Pancreas (tissue), 10 donors: Measurements from ENCODE around the gene YPEL5. TPM values are rescaled to one million over a fixed set of nuclear protein-coding genes. Genes with fewer than 3 reads are reported as not detected.
A peak's percentile ranks its signal among the peaks of the same experiment; 100 is the strongest.
"Not testable (repeated sequence)": the region's sequence is repeated elsewhere in the genome, so short reads cannot be mapped to it uniquely, and the experiment has no call there.

Experiments used
- ATAC-seq, 4 donors: fragments of 200-7000 bp; cut with Tn5 transposase; one replicate each; pipeline versions ENCODE4 v1.8.0 to v1.9.1; 2020; ENCODE audit warnings: mild to moderate bottlenecking in 4 of 4, moderate library complexity in 4 of 4
- DNase-seq, 6 donors: peaks; one replicate each; pipeline ENCODE4 v3.0.0-alpha.2; 2020
- FAIRE-seq: peaks from 2 replicates; lab custom pipeline; 2012; peaks lifted over from hg19 to GRCh38; lab: Jason Lieb, UNC
- H3K27ac ChIP-seq, 4 donors: fragments of 200-600 bp; sonication (generic); 1 replicate in 3 of 4; 2 replicates in 1 of 4; pipeline versions ENCODE4 v1.5.0 to v1.8.0; 2020
- H3K27me3 ChIP-seq, 4 donors: fragments of 200-600 bp; one replicate each; pipeline ENCODE4 v1.8.0; 2021
- H3K36me3 ChIP-seq, 3 donors: fragments of 200-600 bp; sonication (generic) in 1 of 3; one replicate each; pipeline versions ENCODE4 v1.5.0 to v1.8.0; 2020 to 2021
- H3K4me1 ChIP-seq, 3 donors: fragments of 200-600 bp; one replicate each; pipeline ENCODE4 v1.8.0; 2021
- H3K4me3 ChIP-seq, 4 donors: fragments of 200-600 bp; sonication (generic) in 2 of 4; one replicate each; pipeline versions ENCODE4 v1.5.0 to v1.8.0; 2020 to 2021
- H3K9me3 ChIP-seq, 4 donors: fragments of 200-600 bp; one replicate each; pipeline ENCODE4 v1.8.0; 2021
- CTCF ChIP-seq, 4 donors: fragments of 200-600 bp; sonication (generic) in 3 of 4; IDR thresholded peaks; one replicate each; pipeline versions ENCODE4 v1.5.0 to v1.8.0; 2021; ENCODE audit warnings: antibody characterized with exemption in 4 of 4
- WGBS, 2 donors: extraction: QIAGEN DNeasy Blood & Tissue Kit; methylation state at CpG; one replicate each; pipeline ENCODE4 v1.1.7; 2013; 5-methylcytosine and 5-hydroxymethylcytosine counted together
- intact Hi-C, 3 donors: fragments of 100-400 bp; cut with DNase I; formaldehyde crosslinking; loops; one replicate each; pipeline versions ENCODE4 v1.11.1 to v1.14.2; 2022
- polyA plus RNA-seq, 2 donors: library from polyadenylated mRNA; stranded (reverse); fragments of 200-250 nt; gene quantifications; one replicate each; pipeline ENCODE4 v1.2.3, GENCODE V29; 2013
- total RNA-seq, 6 donors: library from RNA; stranded (reverse); fragmentation: NEBNext Ultra II Directional in 4 of 6; extraction: Animal tissue kit (Norgen Biotek cat#: 25700) in 4 of 6; gene quantifications; one replicate each; pipeline versions ENCODE4 v1.2.1 to v1.2.4, GENCODE V29; 2021 to 2023
- donor health status: healthy with polysubstance abuse.
- donor health status: DM: no; HTN: no; CAD: no; lungs with moderate emphysema.
- donor health status: DM: no; HTN: no; CAD: no.
- donor health status: control.
- donor health status: control.
- donor health status: Bipolar disorder and iron deficiency.
- donor health status: DM: yes; HTN: yes; CAD: no.
- donor health status: DM: no; HTN: no; CAD: no.
- donor health status: DM: no; HTN: no; CAD: no.
- donor health status: DM: yes; HTN: yes; CAD: no.

Gene YPEL5
- total and polyA plus RNA-seq, 8 donors, result 20.6 to 53.2 (median 27.1) TPM

DNA sequence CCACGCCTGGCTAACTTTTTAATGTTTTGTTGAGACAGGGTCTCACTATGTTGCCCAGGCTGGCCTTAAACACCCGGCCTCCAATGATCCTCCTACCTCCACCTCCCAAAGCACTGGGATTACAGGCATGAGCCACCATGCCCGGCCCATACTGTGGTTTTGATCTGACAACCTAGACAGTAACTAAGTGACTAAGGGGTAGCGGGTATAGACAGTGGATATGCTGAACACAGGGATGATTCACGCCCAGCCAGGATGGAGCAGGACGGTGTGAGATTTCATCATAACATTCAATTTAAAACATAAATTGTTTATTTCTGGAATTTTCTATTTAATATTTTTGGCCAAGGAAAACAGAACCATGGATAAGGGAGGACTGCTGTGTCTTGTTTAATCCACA lies 36.0 kb upstream of the YPEL5 start:
- Histone ChIP-seq H3K27ac (no peak overlapping the region), H3K27me3 (no peaks in the 10 kb centered on the region), H3K4me3 (no peak overlapping the region), H3K9me3 (no peaks in the 10 kb centered on the region), H3K4me1 (peaks cover 0 to 5% (median 0%) of the 10 kb centered on the region in 3 donors), H3K36me3 (no peaks in the 10 kb centered on the region)
- DNase-seq (no peak), FAIRE-seq (no peak), ATAC-seq (no peak)
- intact Hi-C loops, result no loop called here
- WGBS, 2 donors, result 82 to 92% methylated on average over 6 of the region's 6 CpGs
- no peak for TF ChIP-seq CTCF (IDR thresholded peaks at IDR 0.05)

GRCh38 chr2:30111186-30111585 lies 35.6 kb upstream of the YPEL5 start:
- peak in 1 of 6 donors; percentile 35 for DNase-seq
- WGBS, 2 donors, result 62 to 65% methylated on average over 19 of the region's 19 CpGs
- H3K4me1 ChIP-seq, H3K36me3 ChIP-seq, H3K9me3 ChIP-seq, intact Hi-C loops, H3K27me3 ChIP-seq, H3K27ac ChIP-seq, FAIRE-seq, H3K4me3 ChIP-seq: not testable (repeated sequence)
- ATAC-seq, result peak in 1 of 4 donors; percentile 55

GRCh38 chr2:30112561-30112960 lies 34.2 kb upstream of the YPEL5 start:
- DNase-seq (no peak), ATAC-seq (no peak), FAIRE-seq (no peak)
- no peaks in the 10 kb centered on the region for H3K9me3 ChIP-seq
- H3K4me3 ChIP-seq, result no peak overlapping the region
- no peak overlapping the region for H3K27ac ChIP-seq
- H3K27me3 ChIP-seq, result no peaks in the 10 kb centered on the region
- intact Hi-C loops, result no loop called here
- WGBS, 2 donors, result 91 to 93% methylated on average over 10 of the region's 10 CpGs
- H3K36me3 ChIP-seq, result no peaks in the 10 kb centered on the region
- no peak for TF ChIP-seq CTCF (IDR thresholded peaks at IDR 0.05)
- peaks cover 0 to 5% (median 0%) of the 10 kb centered on the region in 3 donors for H3K4me1 ChIP-seq

DNA sequence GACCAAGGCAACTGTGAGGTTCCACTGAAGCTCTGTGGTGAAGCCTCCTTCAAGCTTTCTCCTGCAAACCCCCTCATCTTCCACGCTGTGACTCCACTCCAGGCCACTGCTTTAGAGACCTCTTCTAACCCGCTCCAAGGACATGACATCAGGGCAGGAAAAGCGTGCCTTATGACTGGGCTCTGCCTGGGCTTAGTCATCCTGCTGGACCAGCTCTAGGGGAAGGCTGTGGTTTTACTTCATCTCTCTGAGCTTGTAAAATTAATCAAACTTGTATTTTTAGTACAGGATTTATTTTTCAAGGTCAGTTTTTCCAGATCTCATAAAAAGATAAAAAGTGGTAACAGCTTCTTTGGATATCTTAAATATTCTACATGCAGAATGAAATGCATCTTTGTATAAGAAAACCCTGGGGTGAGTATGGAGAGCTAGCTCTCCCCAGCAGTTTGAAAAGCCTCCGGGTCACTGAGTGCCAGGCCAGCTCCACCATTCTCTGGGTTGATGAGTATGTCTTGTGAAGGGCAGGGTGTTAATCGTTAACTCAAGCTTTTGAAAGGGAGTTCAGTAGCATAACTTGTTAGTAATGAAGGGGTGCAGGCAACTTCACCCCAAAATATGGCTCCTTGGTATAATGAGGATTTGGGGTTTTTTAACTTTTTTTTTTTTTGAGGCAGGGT lies 33.1 kb upstream of the YPEL5 start:
- DNase-seq (peak in 1 of 6 donors; percentile 19), FAIRE-seq (no peak), ATAC-seq (peak in 3 of 4 donors; percentile 46 to 62 (median 54))
- intact Hi-C loops, result no loop called here
- no peaks in the 10 kb centered on the region for H3K27me3 ChIP-seq
- H3K36me3 ChIP-seq, result no peaks in the 10 kb centered on the region
- no peak overlapping the region for H3K27ac ChIP-seq
- 50 to 54% methylated on average over 5 of the region's 5 CpGs for WGBS, 2 donors
- no peak for TF ChIP-seq CTCF (IDR thresholded peaks at IDR 0.05)
- H3K4me1 ChIP-seq, result peaks cover 0 to 5% (median 0%) of the 10 kb centered on the region in 3 donors
- no peak overlapping the region for H3K4me3 ChIP-seq
- no peaks in the 10 kb centered on the region for H3K9me3 ChIP-seq

DNA sequence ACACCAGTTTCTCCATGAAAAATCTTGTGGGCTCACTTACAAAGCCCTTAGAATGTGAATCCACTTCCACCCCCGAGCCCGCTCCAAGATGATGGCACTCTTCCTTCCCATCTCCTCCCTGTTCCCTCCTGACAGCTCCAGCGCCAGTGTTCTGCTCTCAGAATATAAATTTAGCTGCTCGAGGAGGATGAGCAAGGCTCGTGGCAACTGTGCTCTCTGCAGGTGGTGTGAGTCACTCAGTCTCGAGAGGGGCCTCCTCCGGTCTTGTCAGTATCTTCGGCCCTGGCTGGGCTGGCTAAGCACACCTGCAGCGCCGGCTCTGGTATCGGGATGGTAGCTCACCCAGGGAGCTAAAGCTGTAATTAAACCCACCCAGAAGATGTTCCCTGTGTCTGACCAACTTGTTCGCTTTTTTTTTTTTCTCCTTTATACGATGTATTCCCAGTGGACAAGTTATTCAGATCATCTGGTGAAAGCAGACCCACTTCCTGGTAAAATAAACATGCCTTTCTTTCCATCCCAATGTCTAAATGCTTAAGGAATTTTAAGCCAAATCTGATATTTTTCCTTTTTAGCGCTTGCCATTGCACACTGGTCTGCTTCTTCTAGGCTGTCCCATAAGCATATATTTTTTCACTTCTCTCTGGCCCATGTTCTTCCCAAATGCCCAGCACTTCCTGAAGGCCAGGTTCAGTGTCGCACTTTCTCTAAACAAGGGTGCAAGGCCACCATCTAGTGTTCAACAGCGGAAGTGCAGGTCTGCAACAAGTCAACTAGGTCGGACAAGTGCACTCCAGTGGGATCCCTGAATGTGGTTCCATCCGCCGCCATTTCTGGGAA lies 31.4 kb upstream of the YPEL5 start:
- 51 to 57% methylated on average over 19 of the region's 19 CpGs for whole genome bisulfite sequencing, 2 donors
- DNase-seq (peak; percentile 68 to 93 (median 88)), ATAC-seq (peak; percentile 89 to 99 (median 96)), FAIRE-seq (no peak)
- Histone ChIP-seq H3K27me3 (no peaks in the 10 kb centered on the region), H3K36me3 (no peaks in the 10 kb centered on the region), H3K27ac (no peak overlapping the region), H3K9me3 (no peaks in the 10 kb centered on the region), H3K4me3 (no peak overlapping the region), H3K4me1 (peaks cover 0 to 5% (median 0%) of the 10 kb centered on the region in 3 donors)
- peak; percentile 83 to 93 (median 92) for TF ChIP-seq CTCF (IDR thresholded peaks at IDR 0.05)
- intact Hi-C loops, result no loop called here
